Activated CD8-positive, alpha-beta memory T cell treated with anti-CD3 and anti-CD28 coated beads for 24 hours (primary cell): ENCODE results near the gene PNPT1.

Experiments used
- DNase-seq: peaks from one replicate; pipeline ENCODE4 v3.0.0-alpha.2; 2020

The PNPT1 gene

GRCh38 chr2:55592130-55592529 is 101.5 kb downstream of the PNPT1 start:
- DNase-seq = no peak

GRCh38 chr2:55590810-55591440 is 102.7 kb downstream of the PNPT1 start:
- DNase-seq = no peak

GRCh38 chr2:55585451-55586080 is 108.1 kb downstream of the PNPT1 start:
- DNase-seq = no peak
